Measurements from ENCODE around the gene ESYT2.

ESYT2 gene

GRCh38 chr7:158742065-158742821, 87.1 kb downstream of the ESYT2 start:
- no peak for DNase-seq (ENCODE audit: low read depth)

GRCh38 chr7:158741294-158741666, 88.0 kb downstream of the ESYT2 start:
- DNase-seq (ENCODE audit: low read depth) = no peak

- DNase-seq (ENCODE audit: low read depth) = peak; percentile 34
Observed at GRCh38 chr7:158740657-158741293, 88.5 kb downstream of the ESYT2 start.

- peak; percentile 44 for DNase-seq (ENCODE audit: low read depth)
Observed at GRCh38 chr7:158740013-158740656, 89.2 kb downstream of the ESYT2 start.

GRCh38 chr7:158738841-158739240, 90.5 kb downstream of the ESYT2 start:
- no peak for DNase-seq (ENCODE audit: low read depth)

- DNase-seq (ENCODE audit: low read depth) = no peak
Observed at GRCh38 chr7:158737064-158737695, 92.1 kb downstream of the ESYT2 start.

- no peak for DNase-seq (ENCODE audit: low read depth)
Observed at GRCh38 chr7:158735935-158736334, 93.4 kb downstream of the ESYT2 start.

GRCh38 chr7:158734861-158735260, 94.4 kb downstream of the ESYT2 start:
- DNase-seq (ENCODE audit: low read depth) = no peak

- no peak for DNase-seq (ENCODE audit: low read depth)
Observed at GRCh38 chr7:158733775-158734494, 95.4 kb downstream of the ESYT2 start.

- no peak for DNase-seq (ENCODE audit: low read depth)
Observed at GRCh38 chr7:158733220-158733519, 96.1 kb downstream of the ESYT2 start.

- no peak for DNase-seq (ENCODE audit: low read depth)
Observed at GRCh38 chr7:158732494-158733219, 96.7 kb downstream of the ESYT2 start.

GRCh38 chr7:158731761-158732160, 97.5 kb downstream of the ESYT2 start:
- no peak for DNase-seq (ENCODE audit: low read depth)

GRCh38 chr7:158730383-158731346, 98.6 kb downstream of the ESYT2 start:
- no peak for DNase-seq (ENCODE audit: low read depth)

- no peak for DNase-seq (ENCODE audit: low read depth)
Observed at GRCh38 chr7:158729646-158730382, 99.5 kb downstream of the ESYT2 start.

GRCh38 chr7:158728911-158729645, 100.2 kb downstream of the ESYT2 start:
- DNase-seq (ENCODE audit: low read depth) = no peak

- no peak for DNase-seq (ENCODE audit: low read depth)
Observed at GRCh38 chr7:158727690-158728089, 101.6 kb downstream of the ESYT2 start.

GRCh38 chr7:158726277-158726807, 103.0 kb downstream of the ESYT2 start:
- no peak for DNase-seq (ENCODE audit: low read depth)

- DNase-seq (ENCODE audit: low read depth) = no peak
Observed at GRCh38 chr7:158725506-158725800, 103.9 kb downstream of the ESYT2 start.

Data from GM04503 (cell line).